Peyer's patch (tissue), 4 donors: ENCODE results near the gene KCNC1.

Source experiments
- POLR2A ChIP-seq, 2 donors: fragments of 450-650 bp; IDR thresholded peaks; one replicate each; pipeline ENCODE4 v1.5.1; 2017; ENCODE audit warnings: antibody characterized with exemption in 2 of 2, mild to moderate bottlenecking in 2 of 2, moderate library complexity in 2 of 2
- TF ChIP-seq, protein P1 (sequence below), 6 experiments: fragments of 450-650 bp in 4 of 6; fragments of 200-600 bp in 2 of 6; sonication (generic) in 1 of 6; IDR thresholded peaks; one replicate each; pipeline ENCODE4 v1.5.1; 2017 to 2019; ENCODE audit warnings: antibody characterized with exemption in 6 of 6, mild to moderate bottlenecking in 3 of 6, moderate library complexity in 1 of 6

DNA sequence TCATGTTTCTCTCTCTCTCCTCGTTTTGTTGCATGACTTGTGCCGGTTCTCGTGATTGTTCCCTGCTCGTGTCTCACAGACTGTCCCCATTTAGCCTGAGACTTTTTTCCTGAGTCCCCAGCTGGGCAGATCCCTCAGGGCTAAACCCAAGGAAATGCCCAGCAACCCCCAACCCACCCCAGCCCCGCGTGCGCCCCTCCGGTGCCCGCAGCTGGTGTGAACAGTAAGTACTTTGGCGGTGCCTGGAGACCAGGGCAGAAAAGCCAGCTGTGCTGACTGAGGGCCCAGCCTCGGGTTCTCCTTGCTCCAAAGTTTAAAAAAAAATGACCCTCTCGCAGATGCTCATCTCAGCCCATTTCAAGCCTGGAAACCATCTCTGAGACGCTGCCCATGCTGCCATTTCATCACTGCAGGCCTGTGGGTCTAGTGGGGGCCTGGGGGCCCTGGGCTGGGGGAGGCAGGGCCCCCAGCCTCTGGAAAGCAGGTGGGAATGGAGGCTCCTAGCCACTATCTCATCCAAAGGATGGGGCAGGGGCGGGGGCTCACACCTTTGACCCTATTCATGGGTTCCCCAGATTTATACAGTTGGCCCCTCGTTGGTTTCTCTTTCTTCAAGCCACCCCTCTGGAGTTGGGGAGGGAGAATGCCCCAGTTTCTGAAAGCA lies 41.8 kb downstream of the KCNC1 start:
- TF ChIP-seq, protein P1, sequence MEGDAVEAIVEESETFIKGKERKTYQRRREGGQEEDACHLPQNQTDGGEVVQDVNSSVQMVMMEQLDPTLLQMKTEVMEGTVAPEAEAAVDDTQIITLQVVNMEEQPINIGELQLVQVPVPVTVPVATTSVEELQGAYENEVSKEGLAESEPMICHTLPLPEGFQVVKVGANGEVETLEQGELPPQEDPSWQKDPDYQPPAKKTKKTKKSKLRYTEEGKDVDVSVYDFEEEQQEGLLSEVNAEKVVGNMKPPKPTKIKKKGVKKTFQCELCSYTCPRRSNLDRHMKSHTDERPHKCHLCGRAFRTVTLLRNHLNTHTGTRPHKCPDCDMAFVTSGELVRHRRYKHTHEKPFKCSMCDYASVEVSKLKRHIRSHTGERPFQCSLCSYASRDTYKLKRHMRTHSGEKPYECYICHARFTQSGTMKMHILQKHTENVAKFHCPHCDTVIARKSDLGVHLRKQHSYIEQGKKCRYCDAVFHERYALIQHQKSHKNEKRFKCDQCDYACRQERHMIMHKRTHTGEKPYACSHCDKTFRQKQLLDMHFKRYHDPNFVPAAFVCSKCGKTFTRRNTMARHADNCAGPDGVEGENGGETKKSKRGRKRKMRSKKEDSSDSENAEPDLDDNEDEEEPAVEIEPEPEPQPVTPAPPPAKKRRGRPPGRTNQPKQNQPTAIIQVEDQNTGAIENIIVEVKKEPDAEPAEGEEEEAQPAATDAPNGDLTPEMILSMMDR (IDR thresholded peaks at IDR 0.05): no peak
- no peak for TF ChIP-seq POLR2A (IDR thresholded peaks at IDR 0.05)
